GM23338 (cell line): ENCODE results near the gene CHP1. TPM values are rescaled to one million over a fixed set of nuclear protein-coding genes. Genes with fewer than 3 reads are reported as not detected.
"Not testable (repeated sequence)": the region's sequence is repeated elsewhere in the genome, so short reads cannot be mapped to it uniquely, and the experiment has no call there.

Experiments used
- ATAC-seq: fragments of 200-7000 bp; cut with Tn5 transposase; 3 replicates; pipeline ENCODE4 v1.9.1; 2020
- DNase-seq: peaks from one replicate; pipeline ENCODE4 v3.0.0-alpha.2; 2015; ENCODE audit warnings: low spot score
- H2AFZ ChIP-seq: fragments of 200-600 bp; sonication (generic); 2 replicates; pipeline ENCODE4 v1.8.0; 2016; ENCODE audit warnings: antibody characterized with exemption, mild to moderate bottlenecking, moderate library complexity
- H3F3A ChIP-seq: fragments of 200-600 bp; sonication (generic); replicated peaks from 2 replicates; pipeline ENCODE4 v1.8.0; 2017; ENCODE audit warnings: antibody characterized with exemption, mixed run types, low read depth
- H3K27ac ChIP-seq: fragments of 200-600 bp; sonication (generic); 2 replicates; pipeline ENCODE4 v1.6.1; 2016; ENCODE audit warnings: low read depth
- H3K27me3 ChIP-seq: fragments of 200-600 bp; sonication (generic); 2 replicates; pipeline ENCODE4 v1.8.0; 2016; ENCODE audit warnings: mild to moderate bottlenecking, mixed run types, moderate library complexity; ENCODE audit not compliant: insufficient read depth
- H3K36me3 ChIP-seq: fragments of 200-600 bp; sonication (generic); 2 replicates; pipeline ENCODE4 v1.8.0; 2016; ENCODE audit warnings: mild to moderate bottlenecking; ENCODE audit not compliant: insufficient read depth
- H3K4me1 ChIP-seq: fragments of 200-600 bp; sonication (generic); 2 replicates; pipeline ENCODE4 v1.8.0; 2016; ENCODE audit warnings: mild to moderate bottlenecking, moderate library complexity; ENCODE audit not compliant: insufficient read depth
- H3K4me2 ChIP-seq: fragments of 200-600 bp; sonication (generic); 2 replicates; pipeline ENCODE4 v1.7.1; 2017; ENCODE audit warnings: mixed run types
- H3K4me3 ChIP-seq: fragments of 200-600 bp; sonication (generic); 2 replicates; pipeline ENCODE4 v1.6.1; 2016; ENCODE audit warnings: mixed run types
- H3K79me2 ChIP-seq: fragments of 200-600 bp; sonication (generic); replicated peaks from 2 replicates; pipeline ENCODE4 v1.8.0; 2017; ENCODE audit warnings: mild to moderate bottlenecking; ENCODE audit not compliant: insufficient read depth
- H3K9me2 ChIP-seq: fragments of 200-600 bp; sonication (generic); 2 replicates; pipeline ENCODE4 v1.8.0; 2017; ENCODE audit not compliant: insufficient read depth
- H4K20me1 ChIP-seq: fragments of 200-600 bp; sonication (generic); replicated peaks from 2 replicates; pipeline ENCODE4 v1.8.0; 2017; ENCODE audit warnings: mild to moderate bottlenecking; ENCODE audit not compliant: insufficient read depth
- H3K27ac Mint-ChIP-seq: 2 replicates; pipeline ENCODE4 v1.8.0; 2020; ENCODE audit warnings: inconsistent platforms, mild to moderate bottlenecking, moderate library complexity, mixed read lengths
- H3K27me3 Mint-ChIP-seq: 3 replicates; pipeline ENCODE4 v1.8.0; 2022; ENCODE audit warnings: low read depth, mild to moderate bottlenecking, moderate library complexity, mixed read lengths, inconsistent platforms; ENCODE audit not compliant: insufficient read depth, poor library complexity
- H3K36me3 Mint-ChIP-seq: 3 replicates; pipeline ENCODE4 v1.8.0; 2021; ENCODE audit warnings: low read depth, mild to moderate bottlenecking, inconsistent platforms, moderate library complexity, mixed read lengths
- H3K4me1 Mint-ChIP-seq: 3 replicates; pipeline ENCODE4 v1.8.0; 2020; ENCODE audit warnings: mild to moderate bottlenecking, inconsistent platforms, mixed read lengths
- H3K4me3 Mint-ChIP-seq: 3 replicates; pipeline ENCODE4 v1.8.0; 2021; ENCODE audit warnings: moderate library complexity, mild to moderate bottlenecking, inconsistent platforms, mixed read lengths
- H3K9me3 Mint-ChIP-seq: 3 replicates; pipeline ENCODE4 v1.8.0; 2020; ENCODE audit warnings: moderate library complexity, mild to moderate bottlenecking, inconsistent platforms, mixed read lengths
- CREB1 ChIP-seq: fragments of 250-450 bp; sonication (Bioruptor Pico); IDR thresholded peaks from 2 replicates; pipeline ENCODE4 v1.5.0; 2020; ENCODE audit warnings: low read depth, mild to moderate bottlenecking, moderate library complexity
- CTCF ChIP-seq, 2 experiments: fragments of 200-600 bp in 1 of 2; sonication (generic) in 1 of 2; conservative IDR thresholded peaks; 2 replicates each; pipeline versions ENCODE4 v1.5.1 to v1.6.1; 2016 to 2017; ENCODE audit warnings: antibody characterized with exemption in 2 of 2, low read depth in 2 of 2, mild to moderate bottlenecking in 2 of 2, moderate library complexity in 1 of 2
- EZH2 ChIP-seq: fragments of 200-600 bp; sonication (generic); IDR thresholded peaks from one replicate; pipeline ENCODE4 v1.8.0; 2017; ENCODE audit warnings: antibody characterized with exemption, mild to moderate bottlenecking, low read depth; ENCODE audit not compliant: unreplicated experiment
- EZH2phosphoT487 ChIP-seq: fragments of 200-600 bp; sonication (generic); IDR thresholded peaks from one replicate; pipeline ENCODE4 v1.8.1; 2018; ENCODE audit warnings: antibody characterized with exemption; ENCODE audit not compliant: unreplicated experiment
- JUNB ChIP-seq: IDR thresholded peaks from one replicate; pipeline ENCODE4 v1.6.1; 2016; ENCODE audit warnings: antibody characterized with exemption; ENCODE audit not compliant: unreplicated experiment
- NANOG ChIP-seq: IDR thresholded peaks from 2 replicates; pipeline ENCODE4 v1.6.1; 2016; ENCODE audit warnings: antibody characterized with exemption, borderline replicate concordance
- REST ChIP-seq: IDR thresholded peaks from one replicate; pipeline ENCODE4 v1.6.1; 2018; ENCODE audit warnings: antibody characterized with exemption; ENCODE audit not compliant: unreplicated experiment
- STAT1 ChIP-seq: IDR thresholded peaks from one replicate; pipeline ENCODE4 v1.6.1; 2016; ENCODE audit warnings: antibody characterized with exemption; ENCODE audit not compliant: unreplicated experiment
- ZNF114 ChIP-seq: fragments of 250-450 bp; sonication (Bioruptor Pico); IDR thresholded peaks from 2 replicates; pipeline ENCODE4 v1.5.0; 2020; ENCODE audit warnings: mild to moderate bottlenecking, moderate library complexity
- ZNF331 ChIP-seq: fragments of 250-450 bp; sonication (Bioruptor Pico); IDR thresholded peaks from 2 replicates; pipeline ENCODE4 v1.5.0; 2020; ENCODE audit warnings: low read depth, mild to moderate bottlenecking, moderate library complexity
- polyA plus RNA-seq: library from polyadenylated mRNA; unstranded; fragments of >200 nt; fragmentation: Nextera tagmentation; extraction: Ambion mirVana; gene quantifications from 2 replicates; pipeline ENCODE4 v1.2.1, GENCODE V29; 2016
- total RNA-seq: library from RNA; depleted of rRNA; stranded (reverse); fragments of >200 nt; shearing (Covaris generic); gene quantifications from 2 replicates; pipeline ENCODE4 v1.2.3, GENCODE V29; 2014
- TF ChIP-seq, protein P1 (sequence below): fragments of 250-450 bp; sonication (Bioruptor Pico); IDR thresholded peaks from 2 replicates; pipeline ENCODE4 v1.5.0; 2020; ENCODE audit warnings: mild to moderate bottlenecking, moderate library complexity

Gene CHP1
- total and polyA plus RNA-seq, 2 experiments from 2014 or later, result 62.3 to 109 TPM

GRCh38 chr15:41250745-41251144 lies 19.7 kb downstream of the CHP1 start:
- H3K4me3 ChIP-seq, H3K9me3 Mint-ChIP-seq: not testable (repeated sequence)

GRCh38 chr15:41251411-41251810 lies 20.3 kb downstream of the CHP1 start:
- Histone ChIP-seq H3K79me2 (no peaks in the 10 kb centered on the region), H2AFZ (no peak overlapping the region), H3F3A (no peaks in the 10 kb centered on the region), H3K27me3 (no peaks in the 10 kb centered on the region), H3K36me3 (peaks cover 4% of the 10 kb centered on the region; the same call in 1 of the 2 replicates), H3K4me1 (no peaks in the 10 kb centered on the region), H3K27ac (no peak overlapping the region), H3K9me2 (no peaks in the 10 kb centered on the region), H3K4me2 (no peak overlapping the region), H3K4me3 (no peak overlapping the region), H4K20me1 (no peaks in the 10 kb centered on the region; the same call in 1 of the 2 replicates)
- no peak; the same call in 2 of the 3 replicates for ATAC-seq
- no peak for DNase-seq
- Mint-ChIP-seq H3K27ac (no peak overlapping the region), H3K27me3 (peaks cover 8% of the 10 kb centered on the region), H3K4me3 (no peak overlapping the region), H3K9me3 (no peaks in the 10 kb centered on the region), H3K36me3 (peaks cover 18% of the 10 kb centered on the region; the same call in 2 of the 3 replicates), H3K4me1 (no peaks in the 10 kb centered on the region)
- TF ChIP-seq, protein P1, sequence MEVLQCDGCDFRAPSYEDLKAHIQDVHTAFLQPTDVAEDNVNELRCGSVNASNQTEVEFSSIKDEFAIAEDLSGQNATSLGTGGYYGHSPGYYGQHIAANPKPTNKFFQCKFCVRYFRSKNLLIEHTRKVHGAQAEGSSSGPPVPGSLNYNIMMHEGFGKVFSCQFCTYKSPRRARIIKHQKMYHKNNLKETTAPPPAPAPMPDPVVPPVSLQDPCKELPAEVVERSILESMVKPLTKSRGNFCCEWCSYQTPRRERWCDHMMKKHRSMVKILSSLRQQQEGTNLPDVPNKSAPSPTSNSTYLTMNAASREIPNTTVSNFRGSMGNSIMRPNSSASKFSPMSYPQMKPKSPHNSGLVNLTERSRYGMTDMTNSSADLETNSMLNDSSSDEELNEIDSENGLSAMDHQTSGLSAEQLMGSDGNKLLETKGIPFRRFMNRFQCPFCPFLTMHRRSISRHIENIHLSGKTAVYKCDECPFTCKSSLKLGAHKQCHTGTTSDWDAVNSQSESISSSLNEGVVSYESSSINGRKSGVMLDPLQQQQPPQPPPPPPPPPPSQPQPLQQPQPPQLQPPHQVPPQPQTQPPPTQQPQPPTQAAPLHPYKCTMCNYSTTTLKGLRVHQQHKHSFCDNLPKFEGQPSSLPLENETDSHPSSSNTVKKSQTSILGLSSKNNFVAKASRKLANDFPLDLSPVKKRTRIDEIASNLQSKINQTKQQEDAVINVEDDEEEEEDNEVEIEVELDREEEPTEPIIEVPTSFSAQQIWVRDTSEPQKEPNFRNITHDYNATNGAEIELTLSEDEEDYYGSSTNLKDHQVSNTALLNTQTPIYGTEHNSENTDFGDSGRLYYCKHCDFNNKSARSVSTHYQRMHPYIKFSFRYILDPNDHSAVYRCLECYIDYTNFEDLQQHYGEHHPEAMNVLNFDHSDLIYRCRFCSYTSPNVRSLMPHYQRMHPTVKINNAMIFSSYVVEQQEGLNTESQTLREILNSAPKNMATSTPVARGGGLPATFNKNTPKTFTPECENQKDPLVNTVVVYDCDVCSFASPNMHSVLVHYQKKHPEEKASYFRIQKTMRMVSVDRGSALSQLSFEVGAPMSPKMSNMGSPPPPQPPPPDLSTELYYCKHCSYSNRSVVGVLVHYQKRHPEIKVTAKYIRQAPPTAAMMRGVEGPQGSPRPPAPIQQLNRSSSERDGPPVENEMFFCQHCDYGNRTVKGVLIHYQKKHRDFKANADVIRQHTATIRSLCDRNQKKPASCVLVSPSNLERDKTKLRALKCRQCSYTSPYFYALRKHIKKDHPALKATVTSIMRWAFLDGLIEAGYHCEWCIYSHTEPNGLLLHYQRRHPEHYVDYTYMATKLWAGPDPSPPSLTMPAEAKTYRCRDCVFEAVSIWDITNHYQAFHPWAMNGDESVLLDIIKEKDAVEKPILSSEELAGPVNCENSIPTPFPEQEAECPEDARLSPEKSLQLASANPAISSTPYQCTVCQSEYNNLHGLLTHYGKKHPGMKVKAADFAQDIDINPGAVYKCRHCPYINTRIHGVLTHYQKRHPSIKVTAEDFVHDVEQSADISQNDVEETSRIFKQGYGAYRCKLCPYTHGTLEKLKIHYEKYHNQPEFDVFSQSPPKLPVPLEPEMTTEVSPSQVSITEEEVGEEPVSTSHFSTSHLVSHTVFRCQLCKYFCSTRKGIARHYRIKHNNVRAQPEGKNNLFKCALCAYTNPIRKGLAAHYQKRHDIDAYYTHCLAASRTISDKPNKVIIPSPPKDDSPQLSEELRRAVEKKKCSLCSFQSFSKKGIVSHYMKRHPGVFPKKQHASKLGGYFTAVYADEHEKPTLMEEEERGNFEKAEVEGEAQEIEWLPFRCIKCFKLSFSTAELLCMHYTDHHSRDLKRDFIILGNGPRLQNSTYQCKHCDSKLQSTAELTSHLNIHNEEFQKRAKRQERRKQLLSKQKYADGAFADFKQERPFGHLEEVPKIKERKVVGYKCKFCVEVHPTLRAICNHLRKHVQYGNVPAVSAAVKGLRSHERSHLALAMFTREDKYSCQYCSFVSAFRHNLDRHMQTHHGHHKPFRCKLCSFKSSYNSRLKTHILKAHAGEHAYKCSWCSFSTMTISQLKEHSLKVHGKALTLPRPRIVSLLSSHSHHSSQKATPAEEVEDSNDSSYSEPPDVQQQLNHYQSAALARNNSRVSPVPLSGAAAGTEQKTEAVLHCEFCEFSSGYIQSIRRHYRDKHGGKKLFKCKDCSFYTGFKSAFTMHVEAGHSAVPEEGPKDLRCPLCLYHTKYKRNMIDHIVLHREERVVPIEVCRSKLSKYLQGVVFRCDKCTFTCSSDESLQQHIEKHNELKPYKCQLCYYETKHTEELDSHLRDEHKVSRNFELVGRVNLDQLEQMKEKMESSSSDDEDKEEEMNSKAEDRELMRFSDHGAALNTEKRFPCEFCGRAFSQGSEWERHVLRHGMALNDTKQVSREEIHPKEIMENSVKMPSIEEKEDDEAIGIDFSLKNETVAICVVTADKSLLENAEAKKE (CRISPR knock-in tag), result no peak
- no peak for TF ChIP-seq STAT1
- no peak for TF ChIP-seq ZNF114
- no peak for TF ChIP-seq NANOG
- TF ChIP-seq CREB1, result no peak
- no peak for TF ChIP-seq REST
- no peak for TF ChIP-seq ZNF331 (CRISPR knock-in tag)
- TF ChIP-seq JUNB, result no peak
- TF ChIP-seq CTCF (conservative IDR thresholded peaks at IDR 0.05; ENCODE audit: low read depth in 2 of 2), result no peak
- no peak for TF ChIP-seq EZH2phosphoT487
- TF ChIP-seq EZH2, result no peak

More at GRCh38 chr15:41250745-41251144, 19.7 kb downstream of the CHP1 start:
- H4K20me1 ChIP-seq, H3K27me3 Mint-ChIP-seq, H3K27ac ChIP-seq, H3F3A ChIP-seq, H3K9me2 ChIP-seq, H3K36me3 ChIP-seq, ATAC-seq, H3K27me3 ChIP-seq, H3K79me2 ChIP-seq, DNase-seq, H3K27ac Mint-ChIP-seq, H3K4me2 ChIP-seq, H2AFZ ChIP-seq, H3K4me1 Mint-ChIP-seq, H3K4me3 Mint-ChIP-seq, H3K4me1 ChIP-seq: not testable (repeated sequence)
- peaks cover 23% of the 10 kb centered on the region; the same call in 2 of the 3 replicates for H3K36me3 Mint-ChIP-seq
